ENCODE measurements around the gene PRKN. TPM values are rescaled to one million over a fixed set of nuclear protein-coding genes. Genes with fewer than 3 reads are reported as not detected.

PRKN gene
- total and polyA plus RNA-seq, 2 experiments from 2014 or later = 1.2 to 2.3 TPM

- no peaks in the 10 kb centered on the region for H3K4me1 ChIP-seq (ENCODE audit: insufficient read depth)
- no peak for TF ChIP-seq EZH2 (IDR thresholded peaks at IDR 0.05; ENCODE audit: insufficient read depth, poor library complexity, severe bottlenecking)
- no peak for TF ChIP-seq EZH2phosphoT487 (IDR thresholded peaks at IDR 0.05; ENCODE audit: insufficient read depth, low read depth)
- H3F3A ChIP-seq (ENCODE audit: insufficient read depth) = no peaks in the 10 kb centered on the region
- DNase-seq = no peak
- H3K9me3 ChIP-seq (ENCODE audit: low read depth) = no peaks in the 10 kb centered on the region
- no peak overlapping the region for H3K4me2 ChIP-seq (ENCODE audit: unreplicated experiment)
- no peaks in the 10 kb centered on the region for H3K9me2 ChIP-seq (ENCODE audit: insufficient read depth)
- H3K27me3 ChIP-seq (replicated peaks; ENCODE audit: insufficient read depth) = no peaks in the 10 kb centered on the region
- no peak overlapping the region for H3K27ac ChIP-seq
- H3K79me2 ChIP-seq (ENCODE audit: insufficient read depth) = no peaks in the 10 kb centered on the region
- no peaks in the 10 kb centered on the region for H4K20me1 ChIP-seq (ENCODE audit: insufficient read depth)
- H2AFZ ChIP-seq = no peak overlapping the region
- H3K9ac ChIP-seq = no peak overlapping the region
- no peak overlapping the region for H3K4me3 ChIP-seq
- 88 to 92% methylated on average over 6 of the region's 6 CpGs for WGBS, 2 experiments (ENCODE audit: low coverage in 1 of 2, low lambda C conversion rate in 2 of 2, missing lambda C conversion rate in 2 of 2)
- H3K36me3 ChIP-seq (ENCODE audit: low read depth) = no peaks in the 10 kb centered on the region
- in situ Hi-C loops (cut with MboI) = no loop called here
Observed at GRCh38 chr6:162618448-162619002, 109.0 kb downstream of the PRKN start.

- peak; percentile 57 for DNase-seq
- Histone ChIP-seq H3K27ac (no peak overlapping the region), H3K4me1 (ENCODE audit: insufficient read depth) (no peaks in the 10 kb centered on the region), H3K9me2 (ENCODE audit: insufficient read depth) (no peaks in the 10 kb centered on the region), H3K36me3 (ENCODE audit: low read depth) (no peaks in the 10 kb centered on the region), H3K4me2 (ENCODE audit: unreplicated experiment) (no peak overlapping the region), H3K9ac (no peak overlapping the region), H3K9me3 (ENCODE audit: low read depth) (no peaks in the 10 kb centered on the region), H4K20me1 (ENCODE audit: insufficient read depth) (no peaks in the 10 kb centered on the region), H3F3A (ENCODE audit: insufficient read depth) (no peaks in the 10 kb centered on the region), H3K4me3 (no peak overlapping the region), H2AFZ (no peak overlapping the region), H3K79me2 (ENCODE audit: insufficient read depth) (no peaks in the 10 kb centered on the region), H3K27me3 (replicated peaks; ENCODE audit: insufficient read depth) (no peaks in the 10 kb centered on the region)
- TF ChIP-seq EZH2 (IDR thresholded peaks at IDR 0.05; ENCODE audit: insufficient read depth, poor library complexity, severe bottlenecking) = no peak
- no peak for TF ChIP-seq EZH2phosphoT487 (IDR thresholded peaks at IDR 0.05; ENCODE audit: insufficient read depth, low read depth)
- 16 to 19% methylated on average over 2 of the region's 2 CpGs for WGBS, 2 experiments (ENCODE audit: low coverage in 1 of 2, low lambda C conversion rate in 2 of 2, missing lambda C conversion rate in 2 of 2)
- in situ Hi-C loops (cut with MboI) = no loop called here
Observed at GRCh38 chr6:162615016-162615705, 112.4 kb downstream of the PRKN start.

GRCh38 chr6:162613310-162613709 is 114.3 kb downstream of the PRKN start:
- in situ Hi-C loops (cut with MboI) = no loop called here
- DNase-seq = no peak
- H3K79me2 ChIP-seq (ENCODE audit: insufficient read depth) = no peaks in the 10 kb centered on the region
- no peaks in the 10 kb centered on the region for H3F3A ChIP-seq (ENCODE audit: insufficient read depth)
- no peaks in the 10 kb centered on the region for H3K4me1 ChIP-seq (ENCODE audit: insufficient read depth)
- no peak overlapping the region for H2AFZ ChIP-seq
- H3K9me2 ChIP-seq (ENCODE audit: insufficient read depth) = no peaks in the 10 kb centered on the region
- H3K27me3 ChIP-seq (replicated peaks; ENCODE audit: insufficient read depth) = no peaks in the 10 kb centered on the region
- H3K9me3 ChIP-seq (ENCODE audit: low read depth) = no peaks in the 10 kb centered on the region
- H3K4me2 ChIP-seq (ENCODE audit: unreplicated experiment) = no peak overlapping the region
- no peak overlapping the region for H3K9ac ChIP-seq
- no peak for TF ChIP-seq EZH2phosphoT487 (IDR thresholded peaks at IDR 0.05; ENCODE audit: insufficient read depth, low read depth)
- no peak for TF ChIP-seq EZH2 (IDR thresholded peaks at IDR 0.05; ENCODE audit: insufficient read depth, poor library complexity, severe bottlenecking)
- no peaks in the 10 kb centered on the region for H3K36me3 ChIP-seq (ENCODE audit: low read depth)
- WGBS, 2 experiments (ENCODE audit: low coverage in 1 of 2, low lambda C conversion rate in 2 of 2, missing lambda C conversion rate in 2 of 2) = 70 to 72% methylated on average over 2 of the region's 2 CpGs
- H3K4me3 ChIP-seq = no peak overlapping the region
- H3K27ac ChIP-seq = no peak overlapping the region
- H4K20me1 ChIP-seq (ENCODE audit: insufficient read depth) = no peaks in the 10 kb centered on the region

DNA sequence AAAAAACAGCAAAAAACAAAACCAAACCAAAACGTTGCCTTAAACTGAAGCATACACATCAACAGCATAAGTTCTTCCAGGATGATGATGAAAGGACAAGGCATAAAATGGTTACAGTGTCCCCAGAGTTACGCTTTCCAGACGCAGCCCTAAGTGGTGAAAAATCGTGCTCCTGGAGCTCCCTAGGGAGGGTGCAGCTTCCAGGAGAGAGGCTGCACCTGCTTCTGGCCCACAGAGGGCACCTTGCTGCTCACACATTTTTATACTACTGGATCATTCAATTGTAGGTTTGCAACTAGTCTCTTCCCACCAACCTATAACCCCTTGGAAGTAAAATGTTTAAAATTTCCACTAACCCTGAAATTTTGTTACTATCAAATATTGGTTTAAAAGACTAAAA is 115.0 kb downstream of the PRKN start:
- H3K27me3 ChIP-seq (replicated peaks; ENCODE audit: insufficient read depth) = no peaks in the 10 kb centered on the region
- 59 to 62% methylated on average over 4 of the region's 4 CpGs for WGBS, 2 experiments (ENCODE audit: low coverage in 1 of 2, low lambda C conversion rate in 2 of 2, missing lambda C conversion rate in 2 of 2)
- H3F3A ChIP-seq (ENCODE audit: insufficient read depth) = no peaks in the 10 kb centered on the region
- no peak overlapping the region for H3K4me2 ChIP-seq (ENCODE audit: unreplicated experiment)
- no peaks in the 10 kb centered on the region for H3K9me2 ChIP-seq (ENCODE audit: insufficient read depth)
- no peaks in the 10 kb centered on the region for H3K36me3 ChIP-seq (ENCODE audit: low read depth)
- H2AFZ ChIP-seq = no peak overlapping the region
- H3K4me3 ChIP-seq = no peak overlapping the region
- no peaks in the 10 kb centered on the region for H3K79me2 ChIP-seq (ENCODE audit: insufficient read depth)
- no peaks in the 10 kb centered on the region for H4K20me1 ChIP-seq (ENCODE audit: insufficient read depth)
- DNase-seq = no peak
- TF ChIP-seq EZH2phosphoT487 (IDR thresholded peaks at IDR 0.05; ENCODE audit: insufficient read depth, low read depth) = no peak
- TF ChIP-seq EZH2 (IDR thresholded peaks at IDR 0.05; ENCODE audit: insufficient read depth, poor library complexity, severe bottlenecking) = no peak
- no peak overlapping the region for H3K27ac ChIP-seq
- no peaks in the 10 kb centered on the region for H3K9me3 ChIP-seq (ENCODE audit: low read depth)
- H3K9ac ChIP-seq = no peak overlapping the region
- in situ Hi-C loops (cut with MboI) = no loop called here
- no peaks in the 10 kb centered on the region for H3K4me1 ChIP-seq (ENCODE audit: insufficient read depth)
